ENCODE measurements around the gene PSAP.

The PSAP gene

GRCh38 chr10:71796749-71797405 lies 54.2 kb downstream of the PSAP start:
- DNase-seq (ENCODE audit: low read depth), result no peak
- TF ChIP-seq CTCF (IDR thresholded peaks at IDR 0.05; ENCODE audit: control insufficient read depth, insufficient read depth, low read depth, low read length, missing control alignments), result no peak
- no peak overlapping the region for H3K4me3 ChIP-seq (ENCODE audit: control insufficient read depth, low read depth, low read length)

GRCh38 chr10:71795248-71795647 lies 55.8 kb downstream of the PSAP start:
- DNase-seq (ENCODE audit: low read depth), result no peak
- TF ChIP-seq CTCF (IDR thresholded peaks at IDR 0.05; ENCODE audit: control insufficient read depth, insufficient read depth, low read depth, low read length, missing control alignments), result no peak
- H3K4me3 ChIP-seq (ENCODE audit: control insufficient read depth, low read depth, low read length), result no peak overlapping the region

- TF ChIP-seq CTCF (IDR thresholded peaks at IDR 0.05; ENCODE audit: control insufficient read depth, insufficient read depth, low read depth, low read length, missing control alignments), result no peak
- no peak overlapping the region for H3K4me3 ChIP-seq (ENCODE audit: control insufficient read depth, low read depth, low read length)
- DNase-seq (ENCODE audit: low read depth), result no peak
Observed at GRCh38 chr10:71790749-71791440, 60.2 kb downstream of the PSAP start.

GRCh38 chr10:71789871-71790270 lies 61.2 kb downstream of the PSAP start:
- DNase-seq (ENCODE audit: low read depth), result no peak
- H3K4me3 ChIP-seq (ENCODE audit: control insufficient read depth, low read depth, low read length), result no peak overlapping the region
- no peak for TF ChIP-seq CTCF (IDR thresholded peaks at IDR 0.05; ENCODE audit: control insufficient read depth, insufficient read depth, low read depth, low read length, missing control alignments)

- DNase-seq (ENCODE audit: low read depth), result no peak
- H3K4me3 ChIP-seq (ENCODE audit: control insufficient read depth, low read depth, low read length), result no peak overlapping the region
- no peak for TF ChIP-seq CTCF (IDR thresholded peaks at IDR 0.05; ENCODE audit: control insufficient read depth, insufficient read depth, low read depth, low read length, missing control alignments)
Observed at GRCh38 chr10:71788954-71789353, 62.1 kb downstream of the PSAP start.

GRCh38 chr10:71784679-71785272 lies 66.3 kb downstream of the PSAP start:
- no peak overlapping the region for H3K4me3 ChIP-seq (ENCODE audit: control insufficient read depth, low read depth, low read length)
- no peak for TF ChIP-seq CTCF (IDR thresholded peaks at IDR 0.05; ENCODE audit: control insufficient read depth, insufficient read depth, low read depth, low read length, missing control alignments)
- DNase-seq (ENCODE audit: low read depth), result no peak
